Uterus (tissue), 4 donors: ENCODE results near the gene DEAF1. TPM values are rescaled to one million over a fixed set of nuclear protein-coding genes. Genes with fewer than 3 reads are reported as not detected.

Source experiments
- DNase-seq, 2 donors: peaks; one replicate each; pipeline ENCODE4 v3.0.0-alpha.2; 2019 to 2020
- H3K27ac ChIP-seq, 2 donors: fragments of 200-600 bp; sonication (generic); 1 replicate in 1 of 2; 2 replicates in 1 of 2; pipeline ENCODE4 v1.5.1; 2016 to 2018
- H3K27me3 ChIP-seq, 2 donors: fragments of 200-600 bp; sonication (generic); one replicate each; pipeline ENCODE4 v1.5.1; 2018 to 2019; ENCODE audit warnings: control low read depth in 1 of 2
- H3K36me3 ChIP-seq, 2 donors: fragments of 200-600 bp; sonication (generic); one replicate each; pipeline ENCODE4 v1.5.1; 2019; ENCODE audit warnings: control low read depth in 1 of 2
- H3K4me1 ChIP-seq, 2 donors: fragments of 200-600 bp; sonication (generic); one replicate each; pipeline ENCODE4 v1.5.1; 2018 to 2019; ENCODE audit warnings: control low read depth in 1 of 2
- H3K4me3 ChIP-seq, 2 donors: fragments of 200-600 bp; sonication (generic); 1 replicate in 1 of 2; 2 replicates in 1 of 2; pipeline ENCODE4 v1.5.1; 2018 to 2019; ENCODE audit warnings: mild to moderate bottlenecking in 1 of 2
- H3K9me3 ChIP-seq, 2 donors: fragments of 200-600 bp; sonication (generic); one replicate each; pipeline ENCODE4 v1.5.1; 2019; ENCODE audit warnings: control low read depth in 1 of 2
- CTCF ChIP-seq, 4 experiments: fragments of 200-600 bp in 2 of 4; fragments of 450-650 bp in 2 of 4; sonication (generic) in 2 of 4; IDR thresholded peaks; one replicate each; pipeline ENCODE4 v1.5.1; 2016 to 2019; ENCODE audit warnings: antibody characterized with exemption in 4 of 4, mild to moderate bottlenecking in 2 of 4, moderate library complexity in 1 of 4
- POLR2A ChIP-seq, 2 donors: fragments of 450-650 bp; IDR thresholded peaks; one replicate each; pipeline ENCODE4 v1.6.1; 2016; ENCODE audit warnings: antibody characterized with exemption in 2 of 2, mild to moderate bottlenecking in 1 of 2, moderate library complexity in 1 of 2
- intact Hi-C: fragments of 100-400 bp; cut with DNase I; formaldehyde crosslinking; loops from one replicate; pipeline ENCODE4 v1.15.1; 2023; ENCODE audit warnings: low total_unique reads
- total RNA-seq, 4 donors: library from RNA; depleted of rRNA in 3 of 4; stranded (reverse); fragments of >200 nt in 3 of 4; gene quantifications; one replicate each; pipeline versions ENCODE4 v1.1.0 to v1.2.4, GENCODE V29; 2014 to 2023
- donor health status: DM: yes; HTN: yes; CAD: no.

DEAF1 gene
- total RNA-seq, 4 donors from 2014 or later = 7.9 to 45.6 (median 20.4) TPM

DNA sequence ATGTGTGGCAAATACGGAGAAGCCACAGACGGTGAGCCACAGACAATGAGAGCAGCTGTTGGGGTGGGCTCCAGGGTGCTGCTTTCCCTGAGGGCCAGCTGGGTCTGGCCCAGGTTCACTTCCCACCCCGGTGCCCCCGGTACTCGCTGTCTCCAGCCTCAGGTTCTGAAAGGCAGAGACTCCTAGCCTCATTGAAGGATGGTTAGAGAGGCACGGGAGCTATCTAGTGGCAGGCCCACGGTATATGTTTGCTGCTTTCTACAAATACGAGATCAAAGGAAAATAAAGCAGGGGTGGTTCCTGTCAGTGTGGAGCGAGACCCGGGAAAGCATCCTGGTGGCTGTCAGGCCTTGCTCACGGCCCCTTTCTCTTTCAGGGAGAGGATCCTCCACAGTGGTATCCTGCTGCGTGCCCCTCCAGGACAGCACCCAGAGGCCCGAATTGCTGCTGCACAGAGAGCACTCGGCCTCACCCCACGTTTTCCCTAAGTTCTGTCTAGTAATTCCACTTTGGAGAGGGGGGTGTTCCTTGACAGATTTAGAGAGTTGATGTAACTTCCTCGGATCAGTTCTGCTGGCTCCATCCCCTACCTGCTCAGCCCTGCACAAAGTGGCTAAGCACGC, 3.6 kb upstream of the DEAF1 start:
- Histone ChIP-seq H3K9me3 (no peaks in the 10 kb centered on the region), H3K36me3 (no peaks in the 10 kb centered on the region), H3K4me3 (no peak overlapping the region), H3K4me1 (peaks cover 6 to 7% of the 10 kb centered on the region in 2 donors), H3K27me3 (no peaks in the 10 kb centered on the region), H3K27ac (peak overlapping the region; percentile 100)
- DNase-seq = no peak
- TF ChIP-seq POLR2A (IDR thresholded peaks at IDR 0.05) (no peak), CTCF (IDR thresholded peaks at IDR 0.05) (no peak)
- intact Hi-C loops = no loop called here

- H3K4me1 ChIP-seq = peaks cover 6 to 7% of the 10 kb centered on the region in 2 donors
- peak in 1 of 2 donors; percentile 27 for DNase-seq
- H3K27me3 ChIP-seq = no peaks in the 10 kb centered on the region
- no peaks in the 10 kb centered on the region for H3K36me3 ChIP-seq
- H3K9me3 ChIP-seq = no peaks in the 10 kb centered on the region
- peak overlapping the region; percentile 100 for H3K27ac ChIP-seq
- H3K4me3 ChIP-seq = no peak overlapping the region
- TF ChIP-seq CTCF (IDR thresholded peaks at IDR 0.05) = no peak
- no peak for TF ChIP-seq POLR2A (IDR thresholded peaks at IDR 0.05)
- intact Hi-C loops = no loop called here
These were observed 2.8 kb upstream of the DEAF1 start for GRCh38 chr11:697811-698311.

DNA sequence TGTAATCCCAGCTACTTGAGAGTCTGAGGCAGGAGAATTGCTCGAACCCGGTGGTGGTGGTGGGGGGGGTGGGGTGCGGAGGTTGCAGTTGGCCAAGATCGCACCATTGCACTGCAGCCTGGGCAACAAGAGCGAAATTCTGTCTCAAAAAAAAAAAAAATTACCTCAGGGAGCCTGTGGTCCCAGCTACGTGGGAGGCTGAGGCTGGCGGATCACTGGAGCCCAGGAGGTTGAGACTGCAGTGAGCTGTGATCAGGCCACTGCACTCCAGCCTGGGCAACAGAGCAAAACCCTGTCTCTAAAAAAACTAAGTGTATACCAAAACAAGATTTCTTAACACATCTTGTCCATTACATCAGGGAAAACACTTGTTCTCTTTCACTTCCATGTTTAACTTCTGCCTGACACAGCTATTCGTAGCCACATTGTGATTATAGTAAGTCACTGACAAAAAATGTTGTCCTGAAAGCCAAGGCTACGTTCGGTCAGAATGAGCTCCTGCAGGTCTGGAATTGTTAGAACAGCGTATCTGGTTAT, 2.0 kb upstream of the DEAF1 start:
- Histone ChIP-seq H3K36me3 (no peaks in the 10 kb centered on the region), H3K4me3 (peak overlapping the region in 1 of 2 donors; percentile 75), H3K27me3 (no peaks in the 10 kb centered on the region), H3K4me1 (peaks cover 6 to 7% of the 10 kb centered on the region in 2 donors), H3K9me3 (no peaks in the 10 kb centered on the region), H3K27ac (peak overlapping the region; percentile 100)
- TF ChIP-seq CTCF (IDR thresholded peaks at IDR 0.05) (no peak), POLR2A (IDR thresholded peaks at IDR 0.05) (no peak)
- intact Hi-C loops = no loop called here
- DNase-seq = peak in 1 of 2 donors; percentile 42

GRCh38 chr11:695538-696248, 671 bp upstream of the DEAF1 start, which contains the start of gene TMEM80:
Gene TMEM80 (plus strand): TSS chr11:695816. CDS start chr11:695828, 12 bp downstream.
- peak within 1 kb of the TSS; percentile 60 to 75 for H3K4me3 ChIP-seq
- no peaks in the 10 kb centered on the region for H3K9me3 ChIP-seq
- TF ChIP-seq POLR2A (IDR thresholded peaks at IDR 0.05) (peak; percentile 51 to 61), CTCF (IDR thresholded peaks at IDR 0.05) (no peak)
- peak within 1 kb of the TSS; percentile 100 for H3K27ac ChIP-seq
- intact Hi-C loops = no loop called here
- H3K4me1 ChIP-seq = peaks cover 6 to 7% of the 10 kb centered on the region in 2 donors
- H3K27me3 ChIP-seq = no peaks in the 10 kb centered on the region
- no peaks in the 10 kb centered on the region for H3K36me3 ChIP-seq
- DNase-seq = peak; percentile 99

- H3K27ac ChIP-seq = peak overlapping the region; percentile 100
- intact Hi-C loops = no loop called here
- DNase-seq = no peak
- no peaks in the 10 kb centered on the region for H3K36me3 ChIP-seq
- no peaks in the 10 kb centered on the region for H3K9me3 ChIP-seq
- H3K27me3 ChIP-seq = no peaks in the 10 kb centered on the region
- no peak for TF ChIP-seq POLR2A (IDR thresholded peaks at IDR 0.05)
- no peak for TF ChIP-seq CTCF (IDR thresholded peaks at IDR 0.05)
- peaks cover 6 to 7% of the 10 kb centered on the region in 2 donors for H3K4me1 ChIP-seq
- peak overlapping the region; percentile 60 to 75 for H3K4me3 ChIP-seq
These were observed 191 bp upstream of the DEAF1 start for GRCh38 chr11:695288-695537.
